Gastrocnemius medialis (tissue), 4 donors: ENCODE measurements around the gene PSPH.

Experiments
- CTCF ChIP-seq, 5 experiments: fragments of 450-650 bp in 3 of 5; fragments of 200-600 bp in 2 of 5; sonication (generic) in 2 of 5; IDR thresholded peaks in 4 of 5; conservative IDR thresholded peaks in 1 of 5; 1 replicate in 4 of 5; 2 replicates in 1 of 5; pipeline ENCODE4 v1.5.1; 2016 to 2019; ENCODE audit warnings: antibody characterized with exemption in 5 of 5, mild to moderate bottlenecking in 3 of 5, moderate library complexity in 3 of 5
- POLR2A ChIP-seq, 2 donors: fragments of 450-650 bp; IDR thresholded peaks; one replicate each; pipeline ENCODE4 v1.6.1; 2017; ENCODE audit warnings: antibody characterized with exemption in 2 of 2, mild to moderate bottlenecking in 2 of 2, moderate library complexity in 2 of 2

GRCh38 chr7:56078196-56078595 lies 27.0 kb upstream of the PSPH start:
- TF ChIP-seq CTCF (IDR thresholded peaks at IDR 0.05 in 4 of 5, conservative IDR thresholded peaks at IDR 0.05 in 1 of 5) (no peak), POLR2A (IDR thresholded peaks at IDR 0.05) (no peak)
